Left lung (tissue), 10 donors: ENCODE measurements around the gene ASIC2. TPM values are rescaled to one million over a fixed set of nuclear protein-coding genes. Genes with fewer than 3 reads are reported as not detected.

Experiments used
- ATAC-seq: fragments of 200-7000 bp; cut with Tn5 transposase; one replicate; pipeline ENCODE4 v1.9.1; 2020; ENCODE audit warnings: moderate library complexity
- DNase-seq, 4 donors: peaks; one replicate each; pipeline ENCODE4 v3.0.0-alpha.2; 2013 to 2020
- H3K27ac ChIP-seq, 2 donors: fragments of 200-600 bp; sonication (generic) in 1 of 2; one replicate each; pipeline versions ENCODE4 v1.5.0 to v1.8.0; 2020 to 2021
- H3K27me3 ChIP-seq, 2 donors: fragments of 200-600 bp; sonication (generic) in 1 of 2; one replicate each; pipeline versions ENCODE4 v1.5.0 to v1.8.0; 2020 to 2021
- H3K36me3 ChIP-seq, 2 donors: fragments of 200-600 bp; sonication (generic) in 1 of 2; one replicate each; pipeline versions ENCODE4 v1.5.0 to v1.8.0; 2020 to 2021
- H3K4me1 ChIP-seq, 2 donors: fragments of 200-600 bp; one replicate each; pipeline ENCODE4 v1.8.0; 2021
- H3K4me3 ChIP-seq, 2 donors: fragments of 200-600 bp; sonication (generic) in 1 of 2; one replicate each; pipeline versions ENCODE4 v1.5.0 to v1.8.0; 2020 to 2021; ENCODE audit warnings: mild to moderate bottlenecking in 1 of 2
- H3K9me3 ChIP-seq, 2 donors: fragments of 200-600 bp; sonication (generic) in 1 of 2; one replicate each; pipeline versions ENCODE4 v1.5.0 to v1.8.0; 2020 to 2021
- CTCF ChIP-seq, 2 donors: fragments of 200-600 bp; sonication (generic) in 1 of 2; IDR thresholded peaks; one replicate each; pipeline versions ENCODE4 v1.5.0 to v1.8.0; 2021; ENCODE audit warnings: antibody characterized with exemption in 2 of 2
- intact Hi-C, 2 donors: fragments of 100-400 bp; cut with DNase I; formaldehyde crosslinking; loops; one replicate each; pipeline versions ENCODE4 v1.11.2 to v1.14.2; 2022
- polyA plus RNA-seq, 6 donors: library from polyadenylated mRNA; unstranded; fragments of 120-200 nt; gene quantifications; one replicate each; pipeline ENCODE4 v1.2.1, GENCODE V29; 2013; ENCODE audit not compliant: insufficient read length in 6 of 6
- total RNA-seq, 2 donors: library from RNA; stranded (reverse); fragmentation: NEBNext Ultra II Directional; extraction: Animal tissue kit (Norgen Biotek cat#: 25700); gene quantifications; one replicate each; pipeline ENCODE4 v1.2.1, GENCODE V29; 2021
- donor health status: DM: no; HTN: yes; CAD: no.
- donor health status: DM: no; HTN: no; CAD: no.

ASIC2 gene
- total and polyA plus RNA-seq, 8 donors: 0.08 to 0.59 (median 0.46) TPM

GRCh38 chr17:33024688-33025486, 268.2 kb downstream of the ASIC2 start:
- no peak overlapping the region for H3K27ac ChIP-seq
- no peaks in the 10 kb centered on the region for H3K9me3 ChIP-seq
- no peak for TF ChIP-seq CTCF (IDR thresholded peaks at IDR 0.05)
- intact Hi-C loops: no loop called here
- no peaks in the 10 kb centered on the region for H3K36me3 ChIP-seq
- H3K4me3 ChIP-seq: no peak overlapping the region
- H3K4me1 ChIP-seq: no peaks in the 10 kb centered on the region
- DNase-seq (no peak), ATAC-seq (no peak)
- no peaks in the 10 kb centered on the region for H3K27me3 ChIP-seq

GRCh38 chr17:33023790-33024189, 269.3 kb downstream of the ASIC2 start:
- H3K4me1 ChIP-seq: no peaks in the 10 kb centered on the region
- ATAC-seq: no peak
- H3K4me3 ChIP-seq: no peak overlapping the region
- H3K36me3 ChIP-seq: no peaks in the 10 kb centered on the region
- H3K9me3 ChIP-seq: no peaks in the 10 kb centered on the region
- intact Hi-C loops: no loop called here
- DNase-seq: no peak
- no peaks in the 10 kb centered on the region for H3K27me3 ChIP-seq
- no peak overlapping the region for H3K27ac ChIP-seq
- TF ChIP-seq CTCF (IDR thresholded peaks at IDR 0.05): no peak

GRCh38 chr17:33021731-33022408, 271.2 kb downstream of the ASIC2 start:
- Histone ChIP-seq H3K27me3 (no peaks in the 10 kb centered on the region), H3K4me1 (no peaks in the 10 kb centered on the region), H3K36me3 (no peaks in the 10 kb centered on the region), H3K4me3 (no peak overlapping the region), H3K9me3 (no peaks in the 10 kb centered on the region), H3K27ac (no peak overlapping the region)
- TF ChIP-seq CTCF (IDR thresholded peaks at IDR 0.05): no peak
- no peak for DNase-seq
- intact Hi-C loops: no loop called here
- ATAC-seq: no peak

- no peak for TF ChIP-seq CTCF (IDR thresholded peaks at IDR 0.05)
- Histone ChIP-seq H3K4me3 (no peak overlapping the region), H3K36me3 (no peaks in the 10 kb centered on the region), H3K27ac (no peak overlapping the region), H3K4me1 (no peaks in the 10 kb centered on the region), H3K9me3 (no peaks in the 10 kb centered on the region), H3K27me3 (no peaks in the 10 kb centered on the region)
- intact Hi-C loops: no loop called here
- DNase-seq (no peak), ATAC-seq (no peak)
Observed at GRCh38 chr17:33019161-33019890, 273.8 kb downstream of the ASIC2 start.

- Histone ChIP-seq H3K27ac (no peak overlapping the region), H3K36me3 (no peaks in the 10 kb centered on the region), H3K4me1 (no peaks in the 10 kb centered on the region), H3K27me3 (no peaks in the 10 kb centered on the region), H3K4me3 (no peak overlapping the region), H3K9me3 (no peaks in the 10 kb centered on the region)
- intact Hi-C loops: no loop called here
- ATAC-seq (no peak), DNase-seq (no peak)
- no peak for TF ChIP-seq CTCF (IDR thresholded peaks at IDR 0.05)
Observed at GRCh38 chr17:33017366-33017765, 275.7 kb downstream of the ASIC2 start.
